Activated CD4-positive, alpha-beta T cell treated with anti-CD3 and anti-CD28 coated beads for 4 hours (primary cell): ENCODE data around the gene IL17RD.
A peak's percentile ranks its signal among the peaks of the same experiment; 100 is the strongest.

Source experiments
- DNase-seq, 2 donors: peaks; one replicate each; pipeline ENCODE4 v3.0.0-alpha.2; 2020

IL17RD gene

DNA sequence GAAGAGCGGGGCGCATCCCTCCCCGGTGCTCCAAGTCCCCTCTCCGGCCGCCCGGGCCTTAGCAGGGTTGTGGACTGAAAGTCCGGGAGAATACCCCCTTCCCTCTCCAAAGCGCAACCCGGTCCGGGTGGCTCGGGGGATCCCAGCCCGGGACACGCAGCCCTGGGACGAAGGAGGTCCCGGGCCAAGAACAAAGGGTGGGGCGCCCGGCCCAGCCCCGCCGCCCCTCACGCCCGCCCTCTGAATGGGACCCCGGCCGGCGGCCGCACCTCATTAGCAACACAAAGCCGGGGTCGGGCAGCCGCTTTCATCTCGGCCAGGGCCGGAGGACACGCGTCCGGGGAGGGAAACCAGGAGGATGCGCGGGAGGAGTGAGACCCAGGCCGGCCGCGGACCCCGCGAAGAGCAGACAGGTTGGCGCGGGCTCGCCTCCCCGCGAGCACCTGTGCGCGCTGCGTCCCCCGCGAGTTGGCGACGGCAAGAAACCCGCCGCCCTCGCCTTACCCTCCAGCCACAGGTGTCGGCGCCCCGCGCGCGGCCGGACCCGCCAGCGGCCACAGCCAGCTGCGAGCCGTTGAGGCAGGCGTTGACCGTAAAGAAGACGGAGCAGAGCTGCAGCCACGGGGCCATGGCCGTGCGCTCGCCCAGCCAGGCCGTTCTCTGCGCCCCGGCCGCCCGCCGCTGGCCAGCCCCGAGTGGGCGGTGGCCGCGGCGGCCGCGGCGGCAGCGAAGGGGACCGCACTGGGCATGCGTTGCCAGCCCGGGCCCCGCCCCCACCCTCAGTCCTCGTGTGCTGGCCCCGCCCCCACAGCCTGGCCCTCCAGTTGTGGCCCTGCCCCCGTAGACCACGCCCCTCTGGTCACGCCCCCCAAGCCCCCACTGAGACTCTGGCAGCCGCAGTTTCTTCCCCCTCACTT lies at the start of gene IL17RD:
TSS of gene IL17RD (minus strand) at position 697 of the 917 bp plus-strand sequence. CDS start at position 630, 67 bp downstream.
- DNase-seq: peak; percentile 38 to 46

- DNase-seq: no peak
These were observed 41.3 kb upstream of the IL17RD start for GRCh38 chr3:57206423-57206822.

GRCh38 chr3:57199895-57200297 lies 34.7 kb upstream of the IL17RD start, which contains the start of gene HESX1:
HESX1 (minus strand) TSS chr3:57199978; CDS start chr3:57199918, 60 bp downstream.
- no peak for DNase-seq

DNA sequence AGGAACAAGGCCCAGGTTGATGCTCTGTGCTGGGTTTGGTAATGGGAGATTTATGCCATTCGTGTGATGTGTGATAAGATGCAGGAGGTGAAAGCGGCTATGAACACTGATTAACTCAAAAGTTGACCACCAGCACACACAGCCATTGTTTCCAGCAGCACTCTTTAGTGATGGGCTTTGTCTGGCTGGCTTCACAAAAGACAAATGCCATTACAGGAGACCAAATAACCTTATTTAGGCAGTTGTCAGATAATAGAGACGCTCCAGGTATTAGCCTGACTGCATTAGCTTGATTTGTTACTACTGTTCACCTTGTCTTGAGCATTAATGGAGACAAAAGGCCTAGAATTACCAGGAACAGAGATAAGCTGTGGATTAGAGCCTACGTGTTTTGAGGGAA lies 29.5 kb upstream of the IL17RD start:
- no peak for DNase-seq

DNA sequence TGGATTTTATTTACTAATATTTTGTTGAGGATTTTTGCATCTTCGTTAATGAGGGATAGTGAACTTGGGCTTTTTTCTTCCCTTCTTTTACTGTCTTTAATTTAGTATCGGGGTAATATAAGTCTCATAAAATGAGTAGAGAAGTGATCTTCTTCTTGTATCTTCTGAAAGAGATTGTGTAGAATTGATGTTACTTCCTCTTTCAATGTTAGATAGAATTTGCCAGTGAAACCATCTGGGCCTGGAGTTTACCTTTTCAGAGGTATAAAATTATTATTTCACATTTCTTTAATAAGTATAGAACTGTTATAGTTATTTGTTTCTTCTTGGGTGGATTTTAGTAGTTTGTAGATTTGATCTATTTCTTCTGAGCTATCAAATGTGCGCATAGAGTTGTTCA lies 26.9 kb upstream of the IL17RD start:
- no peak for DNase-seq

DNA sequence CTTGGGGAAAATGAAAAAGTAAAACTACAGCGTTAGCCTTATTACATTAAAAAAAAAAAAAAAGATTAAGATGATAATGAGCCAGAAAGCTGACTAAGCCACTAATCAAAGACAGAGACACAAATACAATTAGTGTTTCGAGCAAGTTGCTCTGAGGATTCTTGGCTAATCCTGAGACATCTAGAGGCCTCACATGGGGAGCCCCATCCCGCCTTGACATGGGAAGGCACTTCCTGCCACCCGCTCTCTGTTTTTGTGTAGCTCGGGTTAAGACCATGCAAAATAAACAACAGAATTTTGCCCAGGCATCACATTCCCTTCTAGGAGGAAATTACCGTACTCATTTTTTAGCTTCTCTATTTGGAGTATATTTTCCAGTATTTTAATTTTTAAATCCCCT lies 19.4 kb upstream of the IL17RD start:
- no peak for DNase-seq

DNA sequence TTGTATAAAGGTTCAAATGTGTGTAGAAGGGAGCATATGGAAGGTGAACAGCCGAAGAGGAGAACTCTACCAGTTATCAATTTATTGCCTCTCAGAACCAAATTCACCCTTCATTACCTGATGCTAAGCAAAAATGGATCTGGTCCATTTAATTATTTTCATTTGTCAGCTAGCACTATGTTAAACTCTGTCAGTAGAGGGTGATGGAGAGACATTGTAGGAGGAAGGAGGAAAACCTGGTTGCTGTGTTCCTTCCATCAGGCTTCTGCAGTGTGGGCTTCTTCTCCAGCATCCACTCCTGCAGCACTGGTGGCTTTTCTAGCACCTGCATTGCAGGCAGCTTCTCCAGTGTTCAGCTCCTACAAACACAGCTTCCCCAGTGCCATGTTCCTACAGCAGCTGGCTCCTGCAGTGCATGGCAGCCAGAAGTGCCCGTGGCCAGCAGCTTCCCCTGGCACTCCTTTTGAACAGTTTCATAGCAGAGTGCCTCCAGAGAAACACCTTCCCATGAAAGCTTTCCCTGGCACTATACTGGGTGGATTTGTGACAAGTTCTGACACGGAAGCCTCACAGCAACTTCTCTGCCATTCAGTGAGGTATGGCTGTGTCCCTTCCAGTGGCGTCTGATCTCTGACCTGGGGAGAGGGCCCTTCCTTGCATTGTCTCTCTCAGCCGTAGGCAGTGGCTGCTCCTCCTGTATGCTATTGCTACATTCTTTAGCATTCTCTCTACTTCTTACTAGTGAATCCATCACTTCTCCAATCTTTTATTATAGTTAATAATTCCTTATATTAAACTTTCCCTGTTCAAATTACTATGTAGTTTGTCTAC lies 14.6 kb upstream of the IL17RD start:
- no peak for DNase-seq

- no peak for DNase-seq
These were observed 10.9 kb upstream of the IL17RD start for GRCh38 chr3:57176045-57176444.

DNA sequence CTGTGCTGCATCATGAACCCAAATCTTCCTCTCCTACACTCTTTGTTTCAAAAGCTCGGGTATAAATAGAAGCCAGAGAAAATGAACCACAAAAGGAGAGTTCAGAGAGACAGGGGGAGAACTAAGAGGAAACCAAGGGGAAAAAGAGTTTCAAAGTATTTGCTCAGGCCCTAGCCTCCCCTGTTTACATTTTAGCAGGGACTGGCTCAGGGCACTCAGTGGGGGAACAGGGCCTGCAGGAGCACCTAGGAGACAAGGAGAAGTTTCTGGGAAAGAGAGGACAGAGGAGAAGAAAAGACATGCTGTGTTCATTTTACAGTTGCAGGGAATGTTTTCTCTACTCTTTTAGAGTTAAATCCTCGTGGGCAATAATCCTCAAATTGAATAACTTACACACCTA lies 8.5 kb upstream of the IL17RD start:
- DNase-seq: no peak

DNA sequence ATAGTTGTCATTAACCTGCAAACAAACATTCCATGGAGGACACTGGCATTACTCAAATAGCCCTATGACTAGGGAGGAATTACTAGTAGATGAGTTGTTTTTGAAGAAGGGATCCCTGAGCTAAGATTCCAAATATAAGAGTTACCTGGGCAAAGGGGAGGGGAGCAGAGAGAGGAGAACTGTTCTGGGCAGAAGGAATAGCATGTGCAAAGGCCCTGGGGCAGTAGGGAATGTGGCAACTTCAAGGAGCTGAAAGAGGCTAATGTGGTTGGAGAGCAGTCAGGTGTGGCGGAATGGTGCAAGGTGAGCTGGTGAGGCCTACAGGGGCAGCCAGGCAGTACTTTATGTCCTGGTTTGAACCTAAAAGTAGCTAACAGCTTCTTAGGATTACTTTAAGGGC lies 5.8 kb upstream of the IL17RD start:
- no peak for DNase-seq

GRCh38 chr3:57169872-57170623 lies 4.9 kb upstream of the IL17RD start:
- DNase-seq: peak; percentile 59 to 61

GRCh38 chr3:57169108-57169507 lies 4.0 kb upstream of the IL17RD start:
- DNase-seq: no peak

DNA sequence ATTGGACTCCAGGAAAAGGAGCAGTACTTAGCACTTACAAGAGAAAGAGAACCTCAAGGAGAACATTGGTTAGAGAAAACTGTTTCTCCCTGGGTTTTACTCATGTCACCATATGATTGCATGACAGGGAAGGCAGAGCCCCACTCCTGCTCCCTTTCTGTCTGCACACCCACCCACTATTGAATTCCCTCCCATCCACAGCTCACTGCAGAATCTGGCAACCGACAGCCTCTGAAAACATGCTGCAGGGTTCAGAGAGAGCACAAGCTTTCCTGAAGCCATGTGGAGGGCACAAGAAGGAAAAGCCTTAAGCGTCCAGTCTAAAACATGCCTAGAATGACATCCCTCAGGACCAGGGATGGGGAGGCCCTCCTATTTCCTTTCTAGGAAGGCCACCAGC lies 3.0 kb upstream of the IL17RD start:
- no peak for DNase-seq

DNA sequence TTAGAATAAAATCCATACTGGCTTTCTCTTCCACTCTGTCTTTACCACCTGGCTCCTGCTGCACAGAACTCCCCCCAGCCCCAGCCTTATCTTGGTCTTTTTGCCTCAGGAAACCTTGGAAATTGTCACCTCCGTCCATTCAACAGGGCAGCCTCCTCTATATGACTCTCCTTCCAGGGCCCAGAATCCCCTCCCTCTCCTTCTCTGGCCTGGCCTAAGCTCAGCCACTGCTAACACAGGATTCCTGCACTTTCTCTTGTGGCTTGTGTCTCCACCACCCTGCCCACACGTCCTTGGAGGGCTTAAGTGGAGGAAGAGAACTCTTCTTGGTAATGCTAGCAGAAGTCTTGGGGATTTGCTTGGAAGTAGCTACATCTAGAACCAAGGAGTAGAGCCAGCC lies 1.5 kb upstream of the IL17RD start:
- DNase-seq: no peak

GRCh38 chr3:57165641-57166040 lies 488 bp upstream of the IL17RD start:
- no peak for DNase-seq

GRCh38 chr3:57164217-57164656 lies 916 bp downstream of the IL17RD start:
- DNase-seq: peak; percentile 11 to 12

GRCh38 chr3:57163751-57164150 lies 1.4 kb downstream of the IL17RD start:
- DNase-seq: no peak

- no peak for DNase-seq
These were observed 3.2 kb downstream of the IL17RD start for GRCh38 chr3:57161915-57162314.

- DNase-seq: no peak
These were observed 4.2 kb downstream of the IL17RD start for GRCh38 chr3:57160765-57161538.

- DNase-seq: no peak
These were observed 4.9 kb downstream of the IL17RD start for GRCh38 chr3:57160076-57160764.
